Natural killer cell (primary cell): ENCODE results near the gene KIAA0586. TPM values are rescaled to one million over a fixed set of nuclear protein-coding genes. Genes with fewer than 3 reads are reported as not detected.
"Not testable (repeated sequence)": the region's sequence is repeated elsewhere in the genome, so short reads cannot be mapped to it uniquely, and the experiment has no call there.

ENCODE experiments used
- ATAC-seq, 3 donors: fragments of 150-1000 bp in 2 of 3; fragments of 200-7000 bp in 1 of 3; cut with Tn5 transposase; 1 replicate in 1 of 3; 2 replicates in 2 of 3; pipeline ENCODE4 v1.10.0; 2021; ENCODE audit warnings: mild to moderate bottlenecking in 2 of 3, moderate library complexity in 2 of 3
- DNase-seq, 2 donors: peaks; one replicate each; pipeline versions ENCODE4 v3.0.0 to v3.0.0-alpha.2; 2013 to 2021; ENCODE audit warnings: mixed read lengths in 1 of 2
- H3K27ac ChIP-seq: one replicate; pipeline ENCODE4 v1.5.1; 2013; ENCODE audit warnings: mild to moderate bottlenecking, low read length
- H3K27me3 ChIP-seq: one replicate; pipeline ENCODE4 v1.6.1; 2013; ENCODE audit warnings: low read length; ENCODE audit not compliant: control insufficient read depth, insufficient read depth
- H3K36me3 ChIP-seq: one replicate; pipeline ENCODE4 v1.6.1; 2013; ENCODE audit warnings: low read length; ENCODE audit not compliant: control insufficient read depth, insufficient read depth
- H3K4me1 ChIP-seq: one replicate; pipeline ENCODE4 v1.6.1; 2013; ENCODE audit warnings: low read length; ENCODE audit not compliant: control insufficient read depth, insufficient read depth
- H3K4me3 ChIP-seq: one replicate; pipeline ENCODE4 v1.5.1; 2013; ENCODE audit warnings: low read length
- H3K9me3 ChIP-seq: one replicate; pipeline ENCODE4 v1.6.1; 2013; ENCODE audit warnings: low read length; ENCODE audit not compliant: control insufficient read depth, insufficient read depth
- H3K27ac Mint-ChIP-seq, 2 donors: one replicate each; pipeline ENCODE4 v1.8.0; 2022; ENCODE audit warnings: mild to moderate bottlenecking in 2 of 2, mixed read lengths in 2 of 2, moderate library complexity in 1 of 2
- H3K27me3 Mint-ChIP-seq, 2 donors: one replicate each; pipeline ENCODE4 v1.8.0; 2022; ENCODE audit warnings: low read depth in 2 of 2, mixed read lengths in 2 of 2
- H3K36me3 Mint-ChIP-seq: one replicate; pipeline ENCODE4 v1.8.0; 2022; ENCODE audit warnings: mixed read lengths
- H3K4me1 Mint-ChIP-seq, 2 donors: one replicate each; pipeline ENCODE4 v1.8.0; 2022; ENCODE audit warnings: mixed read lengths in 2 of 2
- H3K4me3 Mint-ChIP-seq: one replicate; pipeline ENCODE4 v1.8.0; 2022; ENCODE audit warnings: mild to moderate bottlenecking, moderate library complexity, mixed read lengths
- H3K9me3 Mint-ChIP-seq, 2 donors: one replicate each; pipeline ENCODE4 v1.8.0; 2022; ENCODE audit warnings: mixed read lengths in 2 of 2
- CTCF ChIP-seq: fragments of 200-600 bp; IDR thresholded peaks from one replicate; pipeline ENCODE4 v1.8.0; 2022; ENCODE audit warnings: antibody characterized with exemption
- WGBS: methylation state at CpG from one replicate; pipeline ENCODE4 v1.1.7; 2013; ENCODE audit warnings: missing lambda C conversion rate; ENCODE audit not compliant: insufficient coverage; 5-methylcytosine and 5-hydroxymethylcytosine counted together
- intact Hi-C: fragments of 100-400 bp; cut with micrococcal nuclease; formaldehyde crosslinking; loops from one replicate; pipeline ENCODE4 v1.14.2; 2022
- total RNA-seq, 4 donors: library from RNA; stranded (reverse); fragments of 120-200 nt in 1 of 4; gene quantifications; one replicate each; pipeline versions ENCODE4 v1.2.3 to v1.2.4, GENCODE V29; 2013 to 2022

KIAA0586 gene
- total RNA-seq, 3 donors from 2014 or later (not counting 1 experiment from before 2014, with no cell fraction given): 19.6 to 30.1 (median 28.3) TPM

DNA sequence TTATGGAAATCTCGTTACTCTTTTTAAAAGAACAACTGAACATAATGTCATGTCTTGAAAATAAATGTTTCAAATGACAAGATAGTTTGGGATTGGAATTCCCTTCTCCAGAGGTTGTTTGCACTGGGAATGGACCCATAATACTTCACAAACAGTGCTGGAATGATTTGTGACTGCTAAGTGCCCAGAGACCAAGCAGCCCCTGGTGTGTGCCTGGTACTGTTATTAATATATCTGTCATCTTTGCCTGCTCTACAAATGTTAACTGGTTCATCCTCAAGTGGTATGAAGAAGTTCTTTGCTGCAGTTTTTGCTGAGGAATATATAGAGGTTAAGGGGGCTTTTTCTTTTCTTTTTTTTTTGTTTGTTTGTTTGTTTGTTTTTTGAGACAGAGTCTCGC is 145.3 kb downstream of the KIAA0586 start:
- H3K4me3 ChIP-seq: no peak overlapping the region
- H3K36me3 Mint-ChIP-seq: no peaks in the 10 kb centered on the region
- intact Hi-C loops: no loop called here
- no peak for ATAC-seq
- no peaks in the 10 kb centered on the region for H3K27me3 Mint-ChIP-seq
- H3K27ac Mint-ChIP-seq: no peak overlapping the region
- WGBS: 100% methylated on average over 2 of the region's 2 CpGs
- no peak for TF ChIP-seq CTCF
- no peak overlapping the region for H3K27ac ChIP-seq
- H3K9me3 ChIP-seq: no peaks in the 10 kb centered on the region
- H3K4me3 Mint-ChIP-seq: no peak overlapping the region
- H3K4me1 ChIP-seq: no peaks in the 10 kb centered on the region
- no peaks in the 10 kb centered on the region for H3K27me3 ChIP-seq
- H3K36me3 ChIP-seq: no peaks in the 10 kb centered on the region
- no peaks in the 10 kb centered on the region for H3K4me1 Mint-ChIP-seq
- DNase-seq: no peak
- H3K9me3 Mint-ChIP-seq: no peaks in the 10 kb centered on the region

- no peaks in the 10 kb centered on the region for H3K4me1 ChIP-seq
- 81% methylated on average over 2 of the region's 2 CpGs for WGBS
- H3K36me3 ChIP-seq: no peaks in the 10 kb centered on the region
- H3K9me3 ChIP-seq: no peaks in the 10 kb centered on the region
- intact Hi-C loops: no loop called here
- no peaks in the 10 kb centered on the region for H3K27me3 Mint-ChIP-seq
- TF ChIP-seq CTCF: no peak
- no peaks in the 10 kb centered on the region for H3K27me3 ChIP-seq
- H3K27ac ChIP-seq: no peak overlapping the region
- no peaks in the 10 kb centered on the region for H3K4me1 Mint-ChIP-seq
- no peak overlapping the region for H3K27ac Mint-ChIP-seq
- no peak for DNase-seq
- H3K9me3 Mint-ChIP-seq: no peaks in the 10 kb centered on the region
- no peak overlapping the region for H3K4me3 Mint-ChIP-seq
- H3K4me3 ChIP-seq: no peak overlapping the region
- ATAC-seq: no peak
- H3K36me3 Mint-ChIP-seq: no peaks in the 10 kb centered on the region
Measured at GRCh38 chr14:58574623-58575022, 147.1 kb downstream of the KIAA0586 start.

GRCh38 chr14:58575956-58576355 is 148.4 kb downstream of the KIAA0586 start:
- WGBS: 0% methylated on average over 1 of the region's 1 CpG
- no peak for ATAC-seq
- Mint-ChIP-seq H3K27me3 (no peaks in the 10 kb centered on the region), H3K4me1 (no peaks in the 10 kb centered on the region), H3K36me3 (no peaks in the 10 kb centered on the region), H3K9me3 (peaks cover 0 to 3% of the 10 kb centered on the region in 2 donors), H3K27ac (no peak overlapping the region), H3K4me3 (no peak overlapping the region)
- no peaks in the 10 kb centered on the region for H3K36me3 ChIP-seq
- no peaks in the 10 kb centered on the region for H3K27me3 ChIP-seq
- DNase-seq: no peak
- no peak overlapping the region for H3K27ac ChIP-seq
- no peak overlapping the region for H3K4me3 ChIP-seq
- intact Hi-C loops: no loop called here
- no peak for TF ChIP-seq CTCF
- H3K4me1 ChIP-seq: no peaks in the 10 kb centered on the region
- H3K9me3 ChIP-seq: no peaks in the 10 kb centered on the region

DNA sequence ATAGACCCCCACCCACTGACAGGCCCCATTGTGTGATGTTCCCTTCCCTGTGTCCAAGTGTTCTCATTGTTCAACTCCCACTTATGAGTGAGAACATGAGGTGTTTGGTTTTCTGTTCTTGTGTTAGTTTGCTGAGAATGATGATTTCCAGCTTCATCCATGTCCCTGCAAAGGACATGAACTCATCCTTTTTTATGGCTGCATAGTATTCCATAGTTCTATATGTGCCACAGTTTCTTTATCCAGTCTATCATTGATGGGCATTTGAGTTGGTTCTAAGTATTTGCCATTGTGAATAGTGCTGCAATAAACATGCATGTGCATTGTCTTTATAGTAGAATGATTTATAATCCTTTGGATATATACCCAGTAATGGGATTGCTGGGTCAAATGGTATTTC is 152.5 kb downstream of the KIAA0586 start:
- not testable (repeated sequence) for H3K27ac Mint-ChIP-seq, ATAC-seq

DNA sequence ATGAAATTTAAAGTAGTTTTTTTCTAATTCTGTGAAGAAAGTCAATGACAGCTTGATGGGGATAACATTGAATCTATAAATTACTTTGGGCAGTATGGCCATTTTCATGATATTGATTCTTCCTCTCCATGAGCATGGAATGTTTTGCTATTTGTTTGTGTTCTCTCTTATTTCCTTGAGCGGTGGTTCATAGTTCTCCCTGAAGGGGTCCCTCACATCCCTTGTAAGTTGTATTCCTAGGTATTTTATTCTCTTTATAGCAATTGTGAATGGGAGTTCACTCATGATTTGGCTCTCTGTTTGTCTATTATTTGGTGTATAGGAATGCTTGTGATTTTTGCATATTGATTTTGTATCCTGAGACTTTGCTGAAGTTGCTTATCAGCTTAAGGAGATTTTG is 153.9 kb downstream of the KIAA0586 start:
- H3K9me3 Mint-ChIP-seq, H3K4me1 Mint-ChIP-seq, H3K27me3 Mint-ChIP-seq, H3K36me3 Mint-ChIP-seq, H3K27ac Mint-ChIP-seq, DNase-seq, H3K4me3 ChIP-seq, H3K9me3 ChIP-seq, H3K4me3 Mint-ChIP-seq, H3K36me3 ChIP-seq, H3K4me1 ChIP-seq, intact Hi-C loops, H3K27ac ChIP-seq, H3K27me3 ChIP-seq, ATAC-seq: not testable (repeated sequence)
- WGBS: 100% methylated on average over 1 of the region's 1 CpG

More for the DNA sequence above, 152.5 kb downstream of the KIAA0586 start:
- H3K4me1 Mint-ChIP-seq, H3K4me3 Mint-ChIP-seq, H3K9me3 ChIP-seq, H3K36me3 Mint-ChIP-seq, H3K9me3 Mint-ChIP-seq, H3K27me3 ChIP-seq, DNase-seq, H3K27ac ChIP-seq, intact Hi-C loops, H3K27me3 Mint-ChIP-seq, H3K4me3 ChIP-seq, H3K36me3 ChIP-seq, H3K4me1 ChIP-seq: not testable (repeated sequence)
